ENCODE measurements around the gene RPL32. TPM values are rescaled to one million over a fixed set of nuclear protein-coding genes. Genes with fewer than 3 reads are reported as not detected.
"Not testable (repeated sequence)": the region's sequence is repeated elsewhere in the genome, so short reads cannot be mapped to it uniquely, and the experiment has no call there.

The RPL32 gene
- total RNA-seq: 2,253 TPM

GRCh38 chr3:12841149-12841969, at the start of gene RPL32:
Gene RPL32, minus strand, starts transcription at chr3:12841565. Its CDS starts 1,328 bp downstream, at chr3:12840237.
- DNase-seq (ENCODE audit: low spot score): peak; percentile 90

GRCh38 chr3:12890610-12891390, 49.4 kb upstream of the RPL32 start:
- DNase-seq (ENCODE audit: low spot score): no peak

- no peak for DNase-seq (ENCODE audit: low spot score)
Observed at GRCh38 chr3:12886736-12887135, 45.4 kb upstream of the RPL32 start.

GRCh38 chr3:12886106-12886679, 44.8 kb upstream of the RPL32 start:
- no peak for DNase-seq (ENCODE audit: low spot score)

- DNase-seq (ENCODE audit: low spot score): no peak
Observed at GRCh38 chr3:12885583-12885930, 44.2 kb upstream of the RPL32 start.

- DNase-seq (ENCODE audit: low spot score): no peak
Observed at GRCh38 chr3:12884790-12885582, 43.6 kb upstream of the RPL32 start.

GRCh38 chr3:12884186-12884680, 42.9 kb upstream of the RPL32 start:
- DNase-seq (ENCODE audit: low spot score): peak; percentile 61

- no peak for DNase-seq (ENCODE audit: low spot score)
Observed at GRCh38 chr3:12882336-12883310, 41.3 kb upstream of the RPL32 start.

GRCh38 chr3:12881858-12882257, 40.5 kb upstream of the RPL32 start:
- DNase-seq (ENCODE audit: low spot score): not testable (repeated sequence)

- DNase-seq (ENCODE audit: low spot score): no peak
Observed at GRCh38 chr3:12879191-12879815, 37.9 kb upstream of the RPL32 start.

- DNase-seq (ENCODE audit: low spot score): not testable (repeated sequence)
Observed at GRCh38 chr3:12878758-12879157, 37.4 kb upstream of the RPL32 start.

- no peak for DNase-seq (ENCODE audit: low spot score)
Observed at GRCh38 chr3:12878141-12878574, 36.8 kb upstream of the RPL32 start.

- no peak for DNase-seq (ENCODE audit: low spot score)
Observed at GRCh38 chr3:12877040-12877439, 35.7 kb upstream of the RPL32 start.

- DNase-seq (ENCODE audit: low spot score): no peak
Observed at GRCh38 chr3:12875857-12876836, 34.8 kb upstream of the RPL32 start.

GRCh38 chr3:12871404-12871983, 30.1 kb upstream of the RPL32 start:
- no peak for DNase-seq (ENCODE audit: low spot score)

- no peak for DNase-seq (ENCODE audit: low spot score)
Observed at GRCh38 chr3:12870942-12871341, 29.6 kb upstream of the RPL32 start.

GRCh38 chr3:12869035-12869621, 27.8 kb upstream of the RPL32 start:
- DNase-seq (ENCODE audit: low spot score): no peak

Measured in ureter (tissue), 1 donor.